HEK293 (cell line): Measurements from ENCODE around the gene DMRTA2.
"Not testable (repeated sequence)": the region's sequence is repeated elsewhere in the genome, so short reads cannot be mapped to it uniquely, and the experiment has no call there.

Source experiments
- CTCF ChIA-PET: fragments of 350-600 bp; formaldehyde crosslinking; extraction: SDS; loops from one replicate; lab custom pipeline; 2021; ENCODE audit warnings: antibody characterized with exemption; lab: Yijun Ruan, JAX
- POLR2A ChIA-PET: fragments of 300-600 bp; formaldehyde crosslinking; extraction: SDS; loops from one replicate; lab custom pipeline; 2020; ENCODE audit warnings: antibody characterized with exemption, inconsistent platforms; lab: Yijun Ruan, JAX
- H3K27ac ChIP-seq: fragments of 200-500 bp; sonication (Bioruptor generic); 2 replicates; pipeline ENCODE4 v1.5.1; 2014; ENCODE audit warnings: low read depth, low read length, control low read depth, inconsistent platforms; ENCODE audit errors: extremely low read depth
- H3K36me3 ChIP-seq, 2 experiments: fragments of 200-500 bp in 1 of 2; sonication (Bioruptor generic) in 1 of 2; 1 replicate in 1 of 2; 2 replicates in 1 of 2; pipeline ENCODE4 v1.5.1; 2014 to 2017; ENCODE audit warnings: inconsistent platforms in 2 of 2, low read length in 2 of 2; ENCODE audit not compliant: control insufficient read depth in 2 of 2, insufficient read depth in 1 of 2
- H3K4me1 ChIP-seq: fragments of 200-500 bp; sonication (Bioruptor generic); 2 replicates; pipeline ENCODE4 v1.5.1; 2014; ENCODE audit warnings: mild to moderate bottlenecking, low read length, inconsistent platforms; ENCODE audit not compliant: control insufficient read depth, insufficient read depth
- H3K4me3 ChIP-seq: 2 replicates; pipeline ENCODE4 v1.5.1; 2011; ENCODE audit warnings: low read depth, mild to moderate bottlenecking, control low read depth, low read length, moderate library complexity
- H3K9me3 ChIP-seq: fragments of 200-500 bp; sonication (Bioruptor generic); 2 replicates; pipeline ENCODE4 v1.5.1; 2014; ENCODE audit warnings: low read depth, low read length, inconsistent platforms; ENCODE audit not compliant: control insufficient read depth, insufficient read depth
- PBX3 ChIP-seq: sonication (generic); formaldehyde crosslinking; IDR thresholded peaks from 2 replicates; pipeline ENCODE4 v1.8.1; 2022; ENCODE audit warnings: mild to moderate bottlenecking, moderate library complexity, missing genetic modification reagents
- SP7 ChIP-seq: fragments of 450-650 bp; formaldehyde crosslinking; IDR thresholded peaks from 2 replicates; pipeline ENCODE4 v1.5.1; 2016; ENCODE audit warnings: missing biosample characterization, missing genetic modification characterization
- WT1 ChIP-seq: fragments of 450-650 bp; formaldehyde crosslinking; IDR thresholded peaks from 2 replicates; pipeline ENCODE4 v1.5.1; 2016; ENCODE audit warnings: missing biosample characterization, missing genetic modification characterization
- ZFP37 ChIP-seq: fragments of 450-650 bp; formaldehyde crosslinking; IDR thresholded peaks from 2 replicates; pipeline ENCODE4 v1.5.1; 2016; ENCODE audit warnings: missing biosample characterization, missing genetic modification characterization
- ZNF174 ChIP-seq: fragments of 450-650 bp; formaldehyde crosslinking; IDR thresholded peaks from 2 replicates; pipeline ENCODE4 v1.5.0; 2017; ENCODE audit warnings: missing biosample characterization, mild to moderate bottlenecking, missing genetic modification characterization
- ZNF2 ChIP-seq: fragments of 450-650 bp; formaldehyde crosslinking; IDR thresholded peaks from 2 replicates; pipeline ENCODE4 v1.5.1; 2016; ENCODE audit warnings: missing biosample characterization, missing genetic modification characterization
- ZNF26 ChIP-seq: fragments of 450-650 bp; formaldehyde crosslinking; IDR thresholded peaks from 2 replicates; pipeline ENCODE4 v1.5.1; 2016; ENCODE audit warnings: missing biosample characterization, missing genetic modification characterization
- ZNF266 ChIP-seq: fragments of 450-650 bp; formaldehyde crosslinking; IDR thresholded peaks from 2 replicates; pipeline ENCODE4 v1.5.1; 2016; ENCODE audit warnings: missing biosample characterization, missing genetic modification characterization, low read depth
- ZNF404 ChIP-seq: fragments of 450-650 bp; formaldehyde crosslinking; IDR thresholded peaks from 2 replicates; pipeline ENCODE4 v1.5.1; 2017; ENCODE audit warnings: missing biosample characterization, missing genetic modification characterization
- ZNF416 ChIP-seq: fragments of 450-650 bp; formaldehyde crosslinking; IDR thresholded peaks from 2 replicates; pipeline ENCODE4 v1.5.1; 2016; ENCODE audit warnings: missing biosample characterization, missing genetic modification characterization
- ZNF423 ChIP-seq: fragments of 450-650 bp; formaldehyde crosslinking; IDR thresholded peaks from 2 replicates; pipeline ENCODE4 v1.5.1; 2016; ENCODE audit warnings: missing biosample characterization, missing genetic modification characterization
- ZNF426 ChIP-seq: fragments of 450-650 bp; formaldehyde crosslinking; IDR thresholded peaks from 2 replicates; pipeline ENCODE4 v1.5.1; 2017; ENCODE audit warnings: missing biosample characterization, missing genetic modification characterization, mild to moderate bottlenecking, inconsistent platforms, moderate library complexity
- ZNF449 ChIP-seq: fragments of 450-650 bp; formaldehyde crosslinking; IDR thresholded peaks from 2 replicates; pipeline ENCODE4 v1.5.1; 2017; ENCODE audit warnings: missing biosample characterization, mild to moderate bottlenecking, missing genetic modification characterization, moderate library complexity
- ZNF473 ChIP-seq: fragments of 450-650 bp; formaldehyde crosslinking; IDR thresholded peaks from 2 replicates; pipeline ENCODE4 v1.5.1; 2017; ENCODE audit warnings: missing biosample characterization, missing genetic modification characterization
- ZNF48 ChIP-seq: fragments of 450-650 bp; formaldehyde crosslinking; IDR thresholded peaks from 2 replicates; pipeline ENCODE4 v1.5.1; 2016; ENCODE audit warnings: missing biosample characterization, missing genetic modification characterization
- ZNF549 ChIP-seq: fragments of 450-650 bp; IDR thresholded peaks from 2 replicates; pipeline ENCODE4 v1.5.1; 2018; ENCODE audit warnings: missing biosample characterization, missing genetic modification characterization, mild to moderate bottlenecking, inconsistent platforms, moderate library complexity
- ZNF624 ChIP-seq: fragments of 450-650 bp; formaldehyde crosslinking; IDR thresholded peaks from 2 replicates; pipeline ENCODE4 v1.5.1; 2017; ENCODE audit warnings: missing biosample characterization, missing genetic modification characterization
- ZNF660 ChIP-seq: fragments of 450-650 bp; IDR thresholded peaks from 2 replicates; pipeline ENCODE4 v1.5.1; 2018; ENCODE audit warnings: missing biosample characterization, mild to moderate bottlenecking, missing genetic modification characterization
- ZNF664 ChIP-seq: fragments of 450-650 bp; formaldehyde crosslinking; IDR thresholded peaks from 2 replicates; pipeline ENCODE4 v1.5.1; 2016; ENCODE audit warnings: missing biosample characterization, missing genetic modification characterization
- ZNF768 ChIP-seq: fragments of 450-650 bp; formaldehyde crosslinking; IDR thresholded peaks from 2 replicates; pipeline ENCODE4 v1.5.1; 2018; ENCODE audit warnings: missing biosample characterization, mild to moderate bottlenecking, missing genetic modification characterization
- ZSCAN16 ChIP-seq: fragments of 450-650 bp; formaldehyde crosslinking; IDR thresholded peaks from 2 replicates; pipeline ENCODE4 v1.5.1; 2016; ENCODE audit warnings: missing biosample characterization, missing genetic modification characterization
- ZSCAN23 ChIP-seq: fragments of 450-650 bp; formaldehyde crosslinking; IDR thresholded peaks from 2 replicates; pipeline ENCODE4 v1.5.1; 2016; ENCODE audit warnings: missing biosample characterization, missing genetic modification characterization
- ZSCAN30 ChIP-seq: fragments of 450-650 bp; IDR thresholded peaks from 2 replicates; pipeline ENCODE4 v1.5.1; 2018; ENCODE audit warnings: missing biosample characterization, mild to moderate bottlenecking, missing genetic modification characterization, moderate library complexity

DMRTA2 gene

GRCh38 chr1:50393522-50394120, 29.6 kb downstream of the DMRTA2 start:
- CTCF ChIA-PET: interaction anchor here (0.6 kb wide), 1 partner anchor 795 kb away, joined by 4 read pairs; no protein-coding TSS in a partner anchor
- H3K4me3 ChIP-seq: no peak overlapping the region
- POLR2A ChIA-PET: interaction anchor here (0.6 kb wide), 1 partner anchor 36 kb away, joined by 4 read pairs; no protein-coding TSS in a partner anchor
- no peak overlapping the region for H3K27ac ChIP-seq
- no peaks in the 10 kb centered on the region for H3K4me1 ChIP-seq
- TF ChIP-seq ZNF549 (no peak), ZNF473 (tag by site-specific recombination) (no peak), ZNF624 (tag by site-specific recombination) (no peak), ZNF449 (tag by site-specific recombination) (no peak), ZNF768 (tag by site-specific recombination) (no peak), ZNF2 (no peak), ZSCAN23 (tag by site-specific recombination) (no peak), ZNF404 (tag by site-specific recombination) (no peak), ZNF48 (tag by site-specific recombination) (no peak)
- no peaks in the 10 kb centered on the region; the same call in 1 of the 2 replicates for H3K9me3 ChIP-seq
- no peaks in the 10 kb centered on the region for H3K36me3 ChIP-seq

GRCh38 chr1:50381551-50381950, 41.7 kb downstream of the DMRTA2 start:
- POLR2A ChIA-PET, H3K9me3 ChIP-seq, H3K4me3 ChIP-seq, CTCF ChIA-PET, H3K36me3 ChIP-seq, H3K27ac ChIP-seq, H3K4me1 ChIP-seq: not testable (repeated sequence)

- TF ChIP-seq ZNF660 (tag by site-specific recombination) (no peak), ZSCAN16 (tag by site-specific recombination) (no peak), SP7 (tag by site-specific recombination) (no peak), ZNF174 (tag by site-specific recombination) (no peak), ZNF664 (tag by site-specific recombination) (no peak), ZFP37 (tag by site-specific recombination) (no peak), ZNF26 (tag by site-specific recombination) (no peak), WT1 (no peak), PBX3 (CRISPR knock-in tag) (no peak), ZNF416 (no peak), ZNF266 (tag by site-specific recombination) (no peak), ZNF426 (tag by site-specific recombination) (no peak), ZSCAN30 (tag by site-specific recombination) (no peak), ZNF423 (tag by site-specific recombination) (no peak)
- Histone ChIP-seq H3K27ac (no peak overlapping the region), H3K9me3 (no peaks in the 10 kb centered on the region), H3K36me3 (no peaks in the 10 kb centered on the region), H3K4me3 (no peak overlapping the region), H3K4me1 (no peaks in the 10 kb centered on the region)
- ChIA-PET POLR2A (no interaction called here), CTCF (interaction anchor here (0.6 to 2.0 kb wide), 3 partner anchors 10 to 1390 kb away, joined by 3 to 15 read pairs (median 6); no protein-coding TSS in a partner anchor)
Observed at GRCh38 chr1:50378770-50379169, 44.5 kb downstream of the DMRTA2 start.
